DND-41 (cell line): Measurements from ENCODE around the gene AP1B1.

Experiments used
- ATAC-seq: fragments of 200-7000 bp; cut with Tn5 transposase; 3 replicates; pipeline ENCODE4 v1.9.1; 2021; ENCODE audit warnings: low read depth; ENCODE audit not compliant: insufficient read depth
- DNase-seq: peaks from one replicate; pipeline ENCODE4 v3.0.0-alpha.2; 2020
- H2AFZ ChIP-seq: 2 replicates; pipeline ENCODE4 v1.6.0; 2012; ENCODE audit warnings: low read depth, low read length
- H3K27ac ChIP-seq: 2 replicates; pipeline ENCODE4 v1.5.1; 2012; ENCODE audit warnings: low read length, inconsistent platforms
- H3K27me3 ChIP-seq: fragments of 200-600 bp; sonication (generic); 2 replicates; pipeline ENCODE4 v1.6.0; 2012; ENCODE audit warnings: low read length, mild to moderate bottlenecking, inconsistent platforms; ENCODE audit not compliant: insufficient read depth, poor library complexity
- H3K36me3 ChIP-seq: 2 replicates; pipeline ENCODE4 v1.5.1; 2012; ENCODE audit warnings: low read length, inconsistent platforms; ENCODE audit not compliant: insufficient read depth
- H3K4me1 ChIP-seq: 2 replicates; pipeline ENCODE4 v1.5.1; 2012; ENCODE audit warnings: mild to moderate bottlenecking, low read length; ENCODE audit not compliant: insufficient read depth
- H3K4me2 ChIP-seq: 2 replicates; pipeline ENCODE4 v1.6.0; 2012; ENCODE audit warnings: mild to moderate bottlenecking, moderate library complexity, low read length, inconsistent platforms; ENCODE audit not compliant: insufficient read depth
- H3K4me3 ChIP-seq, 2 experiments: fragments of 200-600 bp in 1 of 2; shearing (Covaris generic) in 1 of 2; 2 replicates each; pipeline ENCODE4 v1.5.1; 2012 to 2016; ENCODE audit warnings: inconsistent platforms in 2 of 2, low read length in 2 of 2, mild to moderate bottlenecking in 2 of 2, low read depth in 1 of 2, moderate library complexity in 1 of 2
- H3K79me2 ChIP-seq: 2 replicates; pipeline ENCODE4 v1.6.0; 2012; ENCODE audit warnings: low read length, inconsistent platforms; ENCODE audit not compliant: insufficient read depth
- H3K9ac ChIP-seq: 2 replicates; pipeline ENCODE4 v1.6.0; 2012; ENCODE audit warnings: low read depth, mild to moderate bottlenecking, inconsistent platforms, low read length, moderate library complexity
- H3K9me3 ChIP-seq: 2 replicates; pipeline ENCODE4 v1.5.1; 2012; ENCODE audit warnings: low read length, moderate library complexity, mild to moderate bottlenecking, inconsistent platforms; ENCODE audit not compliant: insufficient read depth, severe bottlenecking
- H4K20me1 ChIP-seq: 2 replicates; pipeline ENCODE4 v1.6.0; 2012; ENCODE audit warnings: low read length; ENCODE audit not compliant: insufficient read depth
- CTCF ChIP-seq: IDR thresholded peaks from 2 replicates; pipeline ENCODE4 v1.5.1; 2012; ENCODE audit warnings: borderline replicate concordance, low read length, moderate library complexity, mild to moderate bottlenecking; ENCODE audit not compliant: poor library complexity, severe bottlenecking; ENCODE audit errors: extremely low read depth
- EZH2 ChIP-seq: IDR thresholded peaks from 3 replicates; pipeline ENCODE4 v1.6.1; 2012; ENCODE audit warnings: borderline replicate concordance, low read depth, mild to moderate bottlenecking, moderate library complexity, low read length, inconsistent platforms; ENCODE audit not compliant: severe bottlenecking

The AP1B1 gene

GRCh38 chr22:29326481-29326880 lies 61.9 kb downstream of the AP1B1 start:
- Histone ChIP-seq H2AFZ (no peak overlapping the region), H3K27ac (no peak overlapping the region), H3K4me1 (no peaks in the 10 kb centered on the region), H3K79me2 (no peaks in the 10 kb centered on the region), H3K27me3 (no peaks in the 10 kb centered on the region), H4K20me1 (0 out of 2 replicates have a peak, but pooled peaks cover 4% of the 10 kb centered on the region), H3K36me3 (peaks cover 55% of the 10 kb centered on the region), H3K4me3 (no peak overlapping the region), H3K4me2 (no peak overlapping the region), H3K9ac (no peak overlapping the region), H3K9me3 (no peaks in the 10 kb centered on the region)
- DNase-seq = no peak
- TF ChIP-seq CTCF (no peak), EZH2 (no peak)
- 0 out of 3 replicates have a peak, but pooled peaks have one; percentile 10 for ATAC-seq

- no peak for TF ChIP-seq EZH2
- no peak for TF ChIP-seq CTCF
- Histone ChIP-seq H3K27me3 (no peaks in the 10 kb centered on the region), H3K4me1 (no peaks in the 10 kb centered on the region), H3K4me3 (no peak overlapping the region), H3K79me2 (no peaks in the 10 kb centered on the region), H3K9ac (no peak overlapping the region), H4K20me1 (0 out of 2 replicates have a peak, but pooled peaks cover 4% of the 10 kb centered on the region), H3K27ac (no peak overlapping the region), H3K4me2 (no peak overlapping the region), H3K36me3 (peaks cover 48% of the 10 kb centered on the region), H2AFZ (no peak overlapping the region), H3K9me3 (no peaks in the 10 kb centered on the region)
- DNase-seq = no peak
- no peak for ATAC-seq
These were observed 62.5 kb downstream of the AP1B1 start for GRCh38 chr22:29325785-29326315.

- no peaks in the 10 kb centered on the region for H3K79me2 ChIP-seq
- no peak overlapping the region for H3K27ac ChIP-seq
- no peak for ATAC-seq
- H3K4me1 ChIP-seq = no peaks in the 10 kb centered on the region
- no peak overlapping the region for H2AFZ ChIP-seq
- no peak overlapping the region for H3K4me3 ChIP-seq
- no peak for DNase-seq
- no peak overlapping the region for H3K4me2 ChIP-seq
- TF ChIP-seq EZH2 (no peak), CTCF (no peak)
- peaks cover 43% of the 10 kb centered on the region for H3K36me3 ChIP-seq
- 0 out of 2 replicates have a peak, but pooled peaks cover 4% of the 10 kb centered on the region for H4K20me1 ChIP-seq
- no peak overlapping the region for H3K9ac ChIP-seq
- H3K9me3 ChIP-seq = no peaks in the 10 kb centered on the region
- no peaks in the 10 kb centered on the region for H3K27me3 ChIP-seq
These were observed 63.0 kb downstream of the AP1B1 start for GRCh38 chr22:29325356-29325755.
